K562 (cell line): ENCODE results near the gene MRPL4. TPM values are rescaled to one million over a fixed set of nuclear protein-coding genes. Genes with fewer than 3 reads are reported as not detected.

Experiments used
- ELK3 ChIP-seq: fragments of 450-650 bp; formaldehyde crosslinking; IDR thresholded peaks from 2 replicates; pipeline ENCODE4 v1.4.0; 2020; ENCODE audit warnings: mild to moderate bottlenecking
- KDM4B ChIP-seq, 2 experiments: fragments of 450-650 bp in 1 of 2; sonication (generic) in 1 of 2; IDR thresholded peaks; 2 replicates each; pipeline ENCODE4 v1.6.1; 2016 to 2017; ENCODE audit warnings: borderline replicate concordance in 2 of 2, antibody characterized with exemption in 1 of 2, low read depth in 1 of 2, mild to moderate bottlenecking in 1 of 2
- KLF6 ChIP-seq: fragments of 250-450 bp; sonication (Bioruptor Pico); IDR thresholded peaks from 2 replicates; pipeline ENCODE4 v1.4.0; 2020; ENCODE audit warnings: mild to moderate bottlenecking, moderate library complexity, borderline replicate concordance
- PCBP1 ChIP-seq: fragments of 200-400 bp; formaldehyde crosslinking; IDR thresholded peaks from 2 replicates; pipeline ENCODE4 v1.6.1; 2018; ENCODE audit warnings: mild to moderate bottlenecking, low read depth, low read length; ENCODE audit not compliant: poor library complexity, severe bottlenecking
- SMAD1 ChIP-seq: fragments of 150-350 bp; IDR thresholded peaks from 2 replicates; pipeline ENCODE4 v1.6.1; 2014; ENCODE audit warnings: low read length, low read depth; ENCODE audit not compliant: partially characterized antibody
- TEAD1 ChIP-seq, 2 experiments: fragments of 450-650 bp in 1 of 2; sonication (generic) in 1 of 2; formaldehyde crosslinking; IDR thresholded peaks; 2 replicates each; pipeline versions ENCODE4 v1.4.0 to v1.8.0; 2020 to 2022; ENCODE audit warnings: mild to moderate bottlenecking in 2 of 2, missing genetic modification reagents in 1 of 2
- TRIM24 ChIP-seq, 2 experiments: fragments of 450-650 bp; IDR thresholded peaks; 2 replicates each; pipeline ENCODE4 v1.6.1; 2016
- ZBTB12 ChIP-seq: fragments of 250-450 bp; sonication (Bioruptor Pico); IDR thresholded peaks from 2 replicates; pipeline ENCODE4 v1.4.0; 2020
- ZBTB2 ChIP-seq: fragments of 450-650 bp; IDR thresholded peaks from 2 replicates; pipeline ENCODE4 v1.6.1; 2016; ENCODE audit warnings: antibody characterized with exemption
- ZNF175 ChIP-seq: fragments of 200-800 bp; sonication (Bioruptor generic); IDR thresholded peaks from 2 replicates; pipeline ENCODE4 v1.6.1; 2016; ENCODE audit warnings: low read depth, mild to moderate bottlenecking, missing genetic modification characterization, missing compliant biosample characterization
- ZNF280B ChIP-seq: fragments of 250-450 bp; sonication (Bioruptor Pico); IDR thresholded peaks from 2 replicates; pipeline ENCODE4 v1.5.1; 2021; ENCODE audit warnings: mild to moderate bottlenecking
- ZNF318 ChIP-seq, 2 experiments: fragments of 450-650 bp; IDR thresholded peaks; 2 replicates each; pipeline ENCODE4 v1.6.1; 2016; ENCODE audit warnings: mild to moderate bottlenecking in 2 of 2, borderline replicate concordance in 1 of 2, low read depth in 1 of 2, moderate library complexity in 1 of 2
- polyA plus RNA-seq, 8 experiments: library from polyadenylated mRNA; depleted of rRNA in 4 of 8; stranded (reverse) in 5 of 8; unstranded in 3 of 8; fragments of >200 nt; fragmentation: Nextera tagmentation in 2 of 8; fragmentation: Illumina TruSeq in 1 of 8; extraction: Ambion mirVana in 2 of 8; extraction: Trizol in 1 of 8; gene quantifications; 2 replicates each; pipeline versions ENCODE4 v1.2.1 to v1.2.3, GENCODE V29; 2011 to 2014; ENCODE audit warnings: inconsistent platforms in 1 of 8, missing spikeins in 1 of 8
- total RNA-seq, 7 experiments: library from RNA; depleted of rRNA in 6 of 7; stranded (reverse); fragments of >200 nt in 6 of 7; fragmentation: Illumina TruSeq in 2 of 7; extraction: Trizol in 2 of 7; gene quantifications; 2 replicates each; pipeline versions ENCODE4 v1.2.1 to v1.2.3, GENCODE V29; 2011 to 2021; ENCODE audit warnings: low replicate concordance in 1 of 7

MRPL4 gene
- total and polyA plus RNA-seq, 9 of the 15 experiments (the other 6 are each of a cell fraction or from before 2014, with no cell fraction given): 1.4 to 239 (median 64.9) TPM

GRCh38 chr19:10230861-10231611, 21.0 kb upstream of the MRPL4 start, which contains the start of gene S1PR2 (continued):
- TF ChIP-seq ZNF318 (IDR thresholded peaks at IDR 0.05; ENCODE audit: borderline replicate concordance in 1 of 2, low read depth in 1 of 2): no peak
- no peak for TF ChIP-seq ELK3 (CRISPR knock-in tag)
- TF ChIP-seq ZNF280B (CRISPR knock-in tag): no peak
- no peak for TF ChIP-seq ZNF175 (CRISPR knock-in tag)
- TF ChIP-seq ZBTB2: no peak
- no peak for TF ChIP-seq TRIM24 (IDR thresholded peaks at IDR 0.05)
- TF ChIP-seq PCBP1: peak; percentile 82
- TF ChIP-seq TEAD1 (CRISPR knock-in tag; IDR thresholded peaks at IDR 0.05): peak in 1 of 2 experiments; percentile 11; a peak in 1 of 4 replicates
- TF ChIP-seq SMAD1: peak; percentile 29
- no peak; a peak in 1 of 4 replicates for TF ChIP-seq KDM4B (IDR thresholded peaks at IDR 0.05; ENCODE audit: borderline replicate concordance in 2 of 2, low read depth in 1 of 2)
- no peak for TF ChIP-seq ZBTB12 (CRISPR knock-in tag)
- TF ChIP-seq KLF6: no peak
